DOHH2 (cell line): ENCODE data around the gene SLC39A11.

Experiments used
- CTCF ChIP-seq: fragments of 200-600 bp; sonication (generic); IDR thresholded peaks from one replicate; pipeline ENCODE4 v1.5.1; 2014; ENCODE audit warnings: antibody characterized with exemption, mild to moderate bottlenecking, low read depth, low read length; ENCODE audit not compliant: poor library complexity, severe bottlenecking
- EZH2phosphoT487 ChIP-seq: fragments of 200-600 bp; sonication (generic); IDR thresholded peaks from 2 replicates; pipeline ENCODE4 v1.6.1; 2017; ENCODE audit warnings: borderline replicate concordance, mild to moderate bottlenecking, antibody characterized with exemption, low read length, moderate library complexity, mixed read lengths

- TF ChIP-seq CTCF, result no peak
- no peak for TF ChIP-seq EZH2phosphoT487
These were observed 408.0 kb downstream of the SLC39A11 start for GRCh38 chr17:72684405-72685020.
